ENCODE results near the gene SREBF1.
A peak's percentile ranks its signal among the peaks of the same experiment; 100 is the strongest.

SREBF1 gene

GRCh38 chr17:17840751-17841591, 4.2 kb upstream of the SREBF1 start:
- peaks cover 31 to 49% of the 10 kb centered on the region in 2 donors for H3K4me1 Mint-ChIP-seq
- H3K27me3 Mint-ChIP-seq, result no peaks in the 10 kb centered on the region
- H3K4me3 Mint-ChIP-seq, result peak overlapping the region; percentile 76 to 85
- ATAC-seq (replicated peaks) (no peak), DNase-seq (no peak)
- H3K9me3 Mint-ChIP-seq, result no peaks in the 10 kb centered on the region
- H3K36me3 Mint-ChIP-seq, result peaks cover 2 to 9% of the 10 kb centered on the region in 2 donors
- peak overlapping the region; percentile 93 for H3K27ac Mint-ChIP-seq

- peak overlapping the region; percentile 81 to 85 for H3K4me3 Mint-ChIP-seq
- no peaks in the 10 kb centered on the region for H3K9me3 Mint-ChIP-seq
- no peaks in the 10 kb centered on the region for H3K27me3 Mint-ChIP-seq
- peak overlapping the region; percentile 95 for H3K27ac Mint-ChIP-seq
- peaks cover 38 to 59% of the 10 kb centered on the region in 2 donors for H3K4me1 Mint-ChIP-seq
- H3K36me3 Mint-ChIP-seq, result peaks cover 5 to 16% of the 10 kb centered on the region in 2 donors
- DNase-seq (peak; percentile 82), ATAC-seq (replicated peaks) (peak; percentile 76 to 79)
Observed at GRCh38 chr17:17839791-17840707, 3.3 kb upstream of the SREBF1 start.

GRCh38 chr17:17837966-17838962, 1.5 kb upstream of the SREBF1 start:
- Mint-ChIP-seq H3K27me3 (no peaks in the 10 kb centered on the region), H3K27ac (peak overlapping the region; percentile 99), H3K9me3 (no peaks in the 10 kb centered on the region), H3K4me3 (peak overlapping the region; percentile 85 to 93), H3K36me3 (peaks cover 15 to 32% of the 10 kb centered on the region in 2 donors), H3K4me1 (peaks cover 50 to 75% of the 10 kb centered on the region in 2 donors)
- DNase-seq (no peak), ATAC-seq (replicated peaks) (no peak)

- Mint-ChIP-seq H3K36me3 (peaks cover 18 to 33% of the 10 kb centered on the region in 2 donors), H3K9me3 (no peaks in the 10 kb centered on the region), H3K27me3 (no peaks in the 10 kb centered on the region), H3K4me3 (peak overlapping the region; percentile 93 to 97), H3K4me1 (peaks cover 52 to 79% of the 10 kb centered on the region in 2 donors), H3K27ac (peak overlapping the region; percentile 99)
- no peak for DNase-seq
- ATAC-seq (replicated peaks), result no peak
Observed at GRCh38 chr17:17837380-17837821, 615 bp upstream of the SREBF1 start.

- no peaks in the 10 kb centered on the region for H3K27me3 Mint-ChIP-seq
- H3K4me1 Mint-ChIP-seq, result peaks cover 54 to 82% of the 10 kb centered on the region in 2 donors
- peak overlapping the region; percentile 93 to 97 for H3K4me3 Mint-ChIP-seq
- no peaks in the 10 kb centered on the region for H3K9me3 Mint-ChIP-seq
- DNase-seq (peak; percentile 96), ATAC-seq (replicated peaks) (peak; percentile 66 to 71)
- peaks cover 24 to 43% of the 10 kb centered on the region in 2 donors for H3K36me3 Mint-ChIP-seq
- H3K27ac Mint-ChIP-seq, result peak overlapping the region; percentile 99
Observed at GRCh38 chr17:17836250-17836817, 452 bp downstream of the SREBF1 start.

GRCh38 chr17:17835415-17836249, 1.2 kb downstream of the SREBF1 start:
- no peak for ATAC-seq (replicated peaks)
- H3K4me1 Mint-ChIP-seq, result peaks cover 47 to 81% of the 10 kb centered on the region in 2 donors

DNA sequence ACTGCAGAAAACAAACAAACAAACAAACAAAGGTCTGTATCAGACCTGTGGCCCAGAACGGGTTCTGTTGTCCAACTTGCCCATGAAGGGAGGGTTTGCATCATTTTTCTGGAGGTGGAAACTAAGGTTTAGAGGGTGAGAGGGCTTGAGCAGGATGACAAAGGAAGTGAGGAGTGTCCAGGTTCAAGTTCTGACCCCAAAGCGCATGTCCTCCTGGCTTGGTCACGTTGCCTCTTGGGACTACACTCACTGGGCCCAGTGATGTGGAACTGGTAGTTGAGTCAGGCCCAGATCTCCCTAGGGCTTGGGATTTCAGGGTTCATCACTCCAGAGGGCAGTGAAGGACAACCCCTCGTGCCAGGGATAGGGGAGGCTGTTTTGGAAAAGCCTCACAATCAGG, 1.8 kb downstream of the SREBF1 start:
- peaks cover 47 to 85% of the 10 kb centered on the region in 2 donors for H3K4me1 Mint-ChIP-seq
- H3K9me3 Mint-ChIP-seq, result no peaks in the 10 kb centered on the region
- H3K27me3 Mint-ChIP-seq, result no peaks in the 10 kb centered on the region
- H3K4me3 Mint-ChIP-seq, result peak overlapping the region; percentile 93 to 97
- H3K27ac Mint-ChIP-seq, result peak overlapping the region; percentile 99
- DNase-seq, result no peak
- no peak for ATAC-seq (replicated peaks)
- H3K36me3 Mint-ChIP-seq, result peaks cover 28 to 51% of the 10 kb centered on the region in 2 donors

More at GRCh38 chr17:17835415-17836249, 1.2 kb downstream of the SREBF1 start:
- Mint-ChIP-seq H3K4me3 (peak overlapping the region; percentile 93 to 97), H3K36me3 (peaks cover 24 to 47% of the 10 kb centered on the region in 2 donors), H3K27me3 (no peaks in the 10 kb centered on the region), H3K27ac (peak overlapping the region; percentile 99), H3K9me3 (no peaks in the 10 kb centered on the region)
- DNase-seq, result no peak

DNA sequence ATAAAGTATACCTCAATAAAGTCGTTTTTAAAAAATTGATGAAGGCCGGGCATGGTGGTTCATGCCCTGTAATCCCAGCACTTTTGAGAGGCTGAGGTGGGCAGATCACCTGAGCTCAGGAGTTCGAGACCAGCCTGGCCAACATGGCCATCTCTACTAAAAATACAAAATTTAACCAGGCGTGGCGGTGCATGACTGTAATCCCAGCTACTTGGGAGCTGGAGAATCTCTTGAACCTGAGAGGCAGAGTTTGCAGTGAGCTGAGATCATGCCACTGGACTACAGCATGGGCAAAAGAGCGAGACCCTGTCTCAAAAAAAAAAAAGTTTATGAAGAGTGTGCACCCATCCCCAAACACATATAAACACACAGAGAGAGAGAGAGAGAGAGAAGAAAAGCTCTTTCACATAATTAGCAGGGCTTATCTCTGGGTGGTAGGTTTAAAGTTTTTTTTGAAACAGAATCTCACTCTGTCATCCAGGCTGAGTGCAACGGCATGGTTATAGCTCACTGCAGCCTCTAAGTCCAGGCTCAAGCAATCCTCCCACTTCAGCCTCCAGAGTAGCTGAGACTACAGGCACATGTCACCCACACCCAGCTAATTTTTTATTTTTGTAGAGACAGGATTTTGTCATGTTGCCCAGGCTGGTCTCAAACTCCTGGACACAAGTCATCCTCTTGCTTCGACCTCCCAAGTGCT, 3.0 kb downstream of the SREBF1 start:
- DNase-seq (no peak), ATAC-seq (replicated peaks) (peak; percentile 6 to 8)
- peak overlapping the region; percentile 99 for H3K27ac Mint-ChIP-seq
- peaks cover 44 to 82% of the 10 kb centered on the region in 2 donors for H3K4me1 Mint-ChIP-seq
- H3K4me3 Mint-ChIP-seq, result peak overlapping the region; percentile 93 to 97
- H3K36me3 Mint-ChIP-seq, result peaks cover 34 to 60% of the 10 kb centered on the region in 2 donors
- H3K27me3 Mint-ChIP-seq, result no peaks in the 10 kb centered on the region
- no peaks in the 10 kb centered on the region for H3K9me3 Mint-ChIP-seq

DNA sequence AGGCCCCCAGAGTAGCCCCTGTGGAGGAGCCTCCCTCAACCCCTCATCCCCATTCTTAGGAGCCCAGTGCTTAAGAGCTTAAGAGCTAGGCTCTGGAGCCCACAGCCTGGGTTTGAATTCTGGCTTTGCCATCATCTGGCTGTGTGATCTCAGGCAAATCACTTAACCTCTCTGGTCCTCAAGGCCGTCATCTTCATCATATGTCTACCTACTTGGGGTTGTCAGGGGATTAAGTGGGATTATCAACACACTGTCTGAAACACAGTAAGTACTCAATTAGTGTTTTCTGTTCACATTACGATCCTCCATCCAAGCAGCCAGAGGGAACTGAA, 4.8 kb downstream of the SREBF1 start:
- DNase-seq (no peak), ATAC-seq (replicated peaks) (no peak)
- Mint-ChIP-seq H3K9me3 (no peaks in the 10 kb centered on the region), H3K4me3 (peak overlapping the region in 1 of 2 donors; percentile 3), H3K27ac (peak overlapping the region; percentile 37), H3K4me1 (peaks cover 43 to 80% of the 10 kb centered on the region in 2 donors), H3K27me3 (no peaks in the 10 kb centered on the region), H3K36me3 (peaks cover 47 to 71% of the 10 kb centered on the region in 2 donors)

GRCh38 chr17:17831208-17832031, 5.4 kb downstream of the SREBF1 start:
- H3K9me3 Mint-ChIP-seq, result no peaks in the 10 kb centered on the region
- H3K27me3 Mint-ChIP-seq, result no peaks in the 10 kb centered on the region
- peaks cover 48 to 83% of the 10 kb centered on the region in 2 donors for H3K4me1 Mint-ChIP-seq
- DNase-seq (no peak), ATAC-seq (replicated peaks) (no peak)
- H3K36me3 Mint-ChIP-seq, result peaks cover 52 to 75% of the 10 kb centered on the region in 2 donors
- no peak overlapping the region for H3K27ac Mint-ChIP-seq
- H3K4me3 Mint-ChIP-seq, result no peak overlapping the region

GRCh38 chr17:17830740-17831207, 6.0 kb downstream of the SREBF1 start:
- ATAC-seq (replicated peaks) (no peak), DNase-seq (no peak)
- H3K9me3 Mint-ChIP-seq, result no peaks in the 10 kb centered on the region
- no peak overlapping the region for H3K4me3 Mint-ChIP-seq
- no peaks in the 10 kb centered on the region for H3K27me3 Mint-ChIP-seq
- H3K4me1 Mint-ChIP-seq, result peaks cover 51 to 85% of the 10 kb centered on the region in 2 donors
- no peak overlapping the region for H3K27ac Mint-ChIP-seq
- H3K36me3 Mint-ChIP-seq, result peaks cover 54 to 77% of the 10 kb centered on the region in 2 donors
